NCI-H1930 (cell line): ENCODE measurements around the gene CCDC170.
"Not testable (repeated sequence)": the region's sequence is repeated elsewhere in the genome, so short reads cannot be mapped to it uniquely, and the experiment has no call there.

Experiments used
- DNase-seq, 2 experiments: peaks; one replicate each; lab custom pipeline; 2025; lab: John Stamatoyannopoulos, UW

CCDC170 gene

DNA sequence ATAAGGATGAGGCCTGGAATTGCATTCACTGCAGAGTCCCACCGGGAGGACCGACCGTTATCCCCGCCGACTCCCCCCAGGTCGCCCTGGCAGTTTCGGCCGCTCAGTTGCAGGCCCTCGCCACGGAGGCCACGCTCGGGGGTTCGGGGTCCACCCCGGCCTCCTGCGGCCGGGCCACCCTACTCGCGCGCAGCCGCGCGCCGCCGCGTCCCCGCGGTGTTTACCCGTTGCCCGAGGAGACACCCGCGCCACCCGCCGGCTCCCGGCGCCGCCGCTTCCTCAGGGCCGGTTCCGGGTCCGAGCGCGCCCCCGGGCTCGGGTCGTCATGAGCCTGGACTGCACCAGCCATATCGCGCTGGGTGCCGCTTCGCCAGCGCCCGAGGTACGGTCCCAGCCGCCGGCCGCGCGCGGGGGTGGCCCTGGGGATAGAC, at the start of gene CCDC170:
Gene CCDC170, plus strand, starts transcription at position 214 of the 431 bp plus-strand sequence. Its CDS starts 112 bp downstream, at position 326.
- peak in 1 of 2 experiments; percentile 31 for DNase-seq

GRCh38 chr6:151445482-151445881, 48.3 kb upstream of the CCDC170 start:
- DNase-seq: no peak

DNA sequence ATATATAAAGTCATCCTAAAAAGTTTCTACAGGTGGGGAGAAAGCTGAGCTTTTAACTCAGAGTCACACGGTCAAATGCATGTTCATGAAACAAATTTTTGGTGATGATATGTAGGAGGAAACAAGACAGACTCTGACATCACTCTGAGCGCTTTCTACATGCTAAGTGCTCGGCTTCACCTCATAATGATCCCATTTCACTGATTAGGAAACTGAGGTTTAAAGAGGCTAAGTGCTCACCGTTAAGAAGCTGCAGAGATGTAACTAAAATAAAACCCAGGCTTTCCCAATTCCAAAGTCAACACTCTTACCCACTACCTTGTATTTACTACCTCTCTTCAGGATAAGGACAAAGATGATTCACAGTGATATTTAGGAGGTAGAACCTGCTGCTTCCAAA, 46.6 kb upstream of the CCDC170 start:
- no peak for DNase-seq

DNA sequence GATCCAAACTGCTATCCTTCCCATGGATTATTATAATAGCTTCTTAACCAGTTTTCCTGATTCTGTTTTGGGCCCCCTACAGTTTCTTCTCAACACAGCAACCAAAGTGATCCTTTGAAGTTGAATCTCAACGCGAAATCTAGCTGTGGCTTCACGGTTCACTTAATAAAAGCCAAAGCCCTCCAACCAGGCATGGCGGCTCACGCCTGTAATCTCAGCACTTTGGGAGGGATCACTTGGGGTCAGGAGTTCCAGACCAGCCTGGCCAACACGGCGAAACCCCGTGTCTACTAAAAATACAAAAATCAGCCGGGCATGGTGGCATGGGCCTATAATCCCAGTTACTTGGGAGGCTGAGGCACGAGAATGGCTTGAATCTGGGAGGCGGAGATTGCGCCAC, 45.2 kb upstream of the CCDC170 start:
- DNase-seq: no peak

- DNase-seq: not testable (repeated sequence)
Observed at GRCh38 chr6:151450928-151451327, 42.9 kb upstream of the CCDC170 start.

GRCh38 chr6:151451417-151451949, 42.3 kb upstream of the CCDC170 start:
- no peak for DNase-seq

- peak; percentile 96 to 97 for DNase-seq
Observed at GRCh38 chr6:151451950-151452749, 41.7 kb upstream of the CCDC170 start, which contains the start of gene RMND1. Gene RMND1, minus strand, starts transcription at chr6:151452126. Its CDS starts 6,315 bp downstream, at chr6:151445811.

GRCh38 chr6:151452750-151453427, 40.9 kb upstream of the CCDC170 start:
- DNase-seq: no peak

- DNase-seq: not testable (repeated sequence)
Observed at GRCh38 chr6:151455751-151456398, 37.9 kb upstream of the CCDC170 start.

DNA sequence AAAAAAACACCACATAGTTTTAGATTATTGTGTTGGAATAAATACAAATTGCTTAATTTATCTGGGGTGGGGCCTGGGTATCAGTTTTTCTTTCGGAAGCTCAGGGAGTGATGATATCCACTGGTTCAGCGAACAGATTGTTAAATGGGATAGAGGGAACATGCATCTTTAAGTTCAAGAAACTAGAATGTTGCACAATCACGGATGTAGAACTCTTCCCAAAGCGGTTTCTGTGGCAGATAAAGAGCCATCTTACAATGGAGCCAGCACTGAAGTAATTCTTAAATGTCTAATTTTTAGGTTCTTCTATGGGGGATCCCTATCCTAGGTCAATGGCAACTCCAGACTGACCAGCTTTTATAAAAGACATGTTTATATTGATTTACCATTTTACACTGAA, 32.1 kb upstream of the CCDC170 start:
- no peak for DNase-seq

DNA sequence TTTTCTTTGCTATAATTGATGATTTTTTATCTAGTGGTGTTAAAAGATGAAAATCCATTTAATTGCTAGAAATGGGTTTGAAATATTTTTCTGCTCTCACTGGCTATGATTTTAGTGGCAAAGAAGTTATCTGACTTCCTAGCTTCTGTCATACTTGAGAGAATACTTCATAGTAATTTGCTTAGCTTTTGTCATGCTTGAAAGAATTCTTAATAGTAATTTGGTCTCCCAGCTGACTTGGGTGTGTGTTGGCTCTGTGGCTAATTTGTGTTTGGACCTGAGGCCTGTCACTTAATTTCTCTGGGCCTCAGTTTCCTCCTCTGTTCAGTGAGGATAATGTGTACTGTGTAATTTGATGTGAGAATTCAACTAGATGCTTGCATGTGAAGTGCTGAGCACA, 29.1 kb upstream of the CCDC170 start:
- DNase-seq: no peak

DNA sequence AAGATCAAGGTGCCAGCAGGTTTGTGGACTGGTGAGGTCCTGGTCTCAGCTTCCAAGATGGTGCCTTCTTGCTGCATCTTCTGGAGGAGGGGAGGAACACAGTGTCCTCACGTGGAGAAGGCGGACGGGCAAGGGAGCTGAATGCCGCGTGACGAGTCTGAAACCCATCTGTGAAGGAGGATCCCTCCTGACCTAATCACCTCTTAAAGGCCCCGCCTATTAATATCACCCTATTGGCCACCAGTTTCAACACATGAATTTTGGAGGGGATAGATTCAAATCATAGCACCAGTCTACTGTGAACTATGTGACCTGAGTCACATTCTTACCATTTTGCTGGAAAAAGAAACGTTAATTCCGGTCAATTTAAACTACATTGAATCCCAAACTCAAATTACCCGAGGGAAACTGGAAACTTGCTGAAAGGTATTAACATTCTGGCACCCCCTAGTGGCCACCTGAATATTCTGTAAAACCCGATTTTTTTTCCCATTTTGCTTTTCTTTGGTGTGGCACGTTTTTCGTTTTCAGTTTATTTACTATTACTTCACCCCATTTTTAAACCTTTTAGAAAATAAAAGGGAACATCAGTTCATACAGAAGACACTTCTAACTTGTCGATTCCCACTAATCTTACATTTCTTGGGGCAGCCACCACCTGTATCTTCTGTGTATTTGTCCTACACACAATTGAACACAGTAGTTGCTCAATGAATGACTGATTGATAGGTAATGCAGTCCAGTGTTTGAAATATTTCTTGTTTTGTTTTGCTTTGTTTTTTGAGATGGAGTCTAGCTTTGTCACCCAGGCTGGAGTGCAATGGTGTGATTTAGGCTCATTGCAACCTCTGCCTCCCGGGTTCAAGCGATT, 17.9 kb upstream of the CCDC170 start:
- DNase-seq: peak in 1 of 2 experiments; percentile 0

GRCh38 chr6:151477726-151478125, 16.1 kb upstream of the CCDC170 start:
- no peak for DNase-seq

DNA sequence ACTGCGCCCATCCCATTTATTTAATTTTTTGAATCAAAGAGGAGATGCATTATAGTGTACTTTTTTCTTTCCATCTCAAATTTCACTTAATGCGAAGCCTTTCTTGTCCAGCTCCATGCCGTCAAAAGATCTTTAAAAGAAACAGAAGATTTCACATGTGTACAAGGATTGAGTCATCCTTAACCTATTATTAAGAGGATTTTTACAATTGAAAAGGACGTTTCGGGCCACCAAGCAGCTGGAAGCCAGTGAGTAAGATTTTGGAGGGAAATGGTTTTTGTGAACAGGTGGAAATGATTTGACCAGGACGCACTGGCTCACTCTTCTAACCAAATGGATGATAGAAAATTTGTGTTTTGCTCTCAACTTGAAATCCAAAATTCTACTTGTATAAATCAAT, 15.1 kb upstream of the CCDC170 start:
- DNase-seq: no peak

- DNase-seq: no peak
Observed at GRCh38 chr6:151481786-151482185, 12.0 kb upstream of the CCDC170 start.

- no peak for DNase-seq
Observed at GRCh38 chr6:151482290-151482689, 11.5 kb upstream of the CCDC170 start.

- no peak for DNase-seq
Observed at GRCh38 chr6:151483994-151484393, 9.8 kb upstream of the CCDC170 start.

DNA sequence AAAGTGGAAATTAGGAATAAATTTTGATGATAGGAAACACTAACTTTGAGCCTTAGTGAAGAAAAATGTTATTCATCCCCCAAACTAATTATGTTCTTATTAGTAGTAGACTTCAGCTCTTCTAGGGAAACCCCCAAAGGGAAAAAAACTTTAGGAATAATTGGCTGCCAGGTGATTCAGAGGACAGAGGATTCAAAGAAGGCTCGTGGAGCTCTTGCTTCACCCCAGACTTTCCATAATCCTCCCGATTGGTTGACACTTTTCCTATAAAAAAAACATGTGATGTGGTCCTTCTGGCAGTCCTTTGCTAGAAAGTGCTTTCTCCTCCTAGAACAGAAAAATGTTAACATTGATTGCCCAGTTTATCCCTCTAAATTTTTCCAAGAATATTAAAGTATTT, 5.6 kb upstream of the CCDC170 start:
- DNase-seq: no peak

- no peak for DNase-seq
Observed at GRCh38 chr6:151490996-151491395, 2.8 kb upstream of the CCDC170 start.

GRCh38 chr6:151493161-151493803, 535 bp upstream of the CCDC170 start:
- DNase-seq: peak in 1 of 2 experiments; percentile 8
